CD14-positive monocyte (primary cell): ENCODE results near the gene CEP126. TPM values are rescaled to one million over a fixed set of nuclear protein-coding genes. Genes with fewer than 3 reads are reported as not detected.

ENCODE experiments used
- DNase-seq, 3 donors: peaks; one replicate each; pipeline ENCODE4 v3.0.0-alpha.2; 2011 to 2022
- H2AFZ ChIP-seq: 2 replicates; pipeline ENCODE4 v1.6.0; 2012; ENCODE audit warnings: mild to moderate bottlenecking, low read depth, low read length, inconsistent platforms; ENCODE audit not compliant: insufficient read depth, poor library complexity, severe bottlenecking
- H3K27ac ChIP-seq, 2 donors: 1 replicate in 1 of 2; 2 replicates in 1 of 2; pipeline ENCODE4 v1.5.1; 2012 to 2013; ENCODE audit warnings: low read length in 2 of 2, control low read depth in 1 of 2, inconsistent platforms in 1 of 2, low read depth in 1 of 2, mild to moderate bottlenecking in 1 of 2
- H3K27me3 ChIP-seq, 2 donors: one replicate each; pipeline versions ENCODE4 v1.6.0 to v1.6.1; 2011 to 2013; ENCODE audit warnings: low read length in 2 of 2; ENCODE audit not compliant: control insufficient read depth in 2 of 2, insufficient read depth in 2 of 2
- H3K36me3 ChIP-seq, 2 donors: replicated peaks in 1 of 2; 1 replicate in 1 of 2; 2 replicates in 1 of 2; pipeline versions ENCODE4 v1.5.1 to v1.6.1; 2012 to 2013; ENCODE audit warnings: low read length in 2 of 2, control low read depth in 1 of 2, inconsistent platforms in 1 of 2, mild to moderate bottlenecking in 1 of 2; ENCODE audit not compliant: insufficient read depth in 2 of 2, control insufficient read depth in 1 of 2
- H3K4me1 ChIP-seq, 2 donors: 1 replicate in 1 of 2; 2 replicates in 1 of 2; pipeline versions ENCODE4 v1.5.1 to v1.6.1; 2012 to 2013; ENCODE audit warnings: low read length in 2 of 2, control low read depth in 1 of 2, inconsistent platforms in 1 of 2, mild to moderate bottlenecking in 1 of 2, moderate library complexity in 1 of 2; ENCODE audit not compliant: insufficient read depth in 2 of 2, control insufficient read depth in 1 of 2
- H3K4me2 ChIP-seq: replicated peaks from 2 replicates; pipeline ENCODE3; 2012; ENCODE audit warnings: low read length, moderate library complexity, mild to moderate bottlenecking; ENCODE audit not compliant: poor library complexity, severe bottlenecking; ENCODE audit errors: extremely low read depth
- H3K4me3 ChIP-seq, 3 experiments: fragments of 200-600 bp in 1 of 3; sonication (generic) in 1 of 3; replicated peaks in 1 of 3; 1 replicate in 2 of 3; 2 replicates in 1 of 3; pipeline ENCODE4 v1.5.1; 2011 to 2013; ENCODE audit warnings: low read length in 3 of 3, mild to moderate bottlenecking in 3 of 3, control low read depth in 2 of 3, low read depth in 2 of 3, inconsistent platforms in 1 of 3, moderate library complexity in 1 of 3
- H3K79me2 ChIP-seq: 2 replicates; pipeline ENCODE4 v1.6.0; 2012; ENCODE audit warnings: mild to moderate bottlenecking, control low read depth, inconsistent platforms, low read length, moderate library complexity; ENCODE audit not compliant: insufficient read depth
- H3K9ac ChIP-seq: 2 replicates; pipeline ENCODE4 v1.6.0; 2017; ENCODE audit warnings: low read length, mild to moderate bottlenecking; ENCODE audit not compliant: insufficient read depth, poor library complexity, severe bottlenecking
- H3K9me3 ChIP-seq, 2 donors: replicated peaks in 1 of 2; 1 replicate in 1 of 2; 2 replicates in 1 of 2; pipeline versions ENCODE4 v1.5.1 to v1.6.1; 2012 to 2013; ENCODE audit warnings: low read length in 2 of 2, control low read depth in 1 of 2; ENCODE audit not compliant: control insufficient read depth in 1 of 2, insufficient read depth in 1 of 2
- H4K20me1 ChIP-seq: 2 replicates; pipeline ENCODE4 v1.6.0; 2012; ENCODE audit warnings: mild to moderate bottlenecking, low read length, control low read depth, moderate library complexity; ENCODE audit not compliant: insufficient read depth
- H3K27ac Mint-ChIP-seq, 7 donors: one replicate each; pipeline ENCODE4 v1.8.0; 2020; ENCODE audit warnings: mild to moderate bottlenecking in 7 of 7, mixed read lengths in 7 of 7, moderate library complexity in 6 of 7, inconsistent platforms in 2 of 7
- H3K27me3 Mint-ChIP-seq, 3 donors: one replicate each; pipeline ENCODE4 v1.8.0; 2021 to 2022; ENCODE audit warnings: low read depth in 3 of 3, mild to moderate bottlenecking in 3 of 3, mixed read lengths in 3 of 3, moderate library complexity in 3 of 3, inconsistent platforms in 1 of 3
- H3K36me3 Mint-ChIP-seq, 2 donors: one replicate each; pipeline ENCODE4 v1.8.0; 2020; ENCODE audit warnings: mixed read lengths in 2 of 2, inconsistent platforms in 1 of 2, mild to moderate bottlenecking in 1 of 2
- H3K4me1 Mint-ChIP-seq: one replicate; pipeline ENCODE4 v1.8.0; 2020; ENCODE audit warnings: mild to moderate bottlenecking, mixed read lengths
- H3K4me3 Mint-ChIP-seq, 2 donors: one replicate each; pipeline ENCODE4 v1.8.0; 2020; ENCODE audit warnings: mild to moderate bottlenecking in 2 of 2, mixed read lengths in 2 of 2, moderate library complexity in 1 of 2
- H3K9me3 Mint-ChIP-seq, 7 donors: one replicate each; pipeline ENCODE4 v1.8.0; 2020 to 2022; ENCODE audit warnings: mixed read lengths in 7 of 7, mild to moderate bottlenecking in 6 of 7, moderate library complexity in 6 of 7, inconsistent platforms in 2 of 7
- CTCF ChIP-seq: fragments of 200-600 bp; IDR thresholded peaks from one replicate; pipeline ENCODE4 v1.8.0; 2022; ENCODE audit warnings: antibody characterized with exemption, mild to moderate bottlenecking
- WGBS: methylation state at CpG from one replicate; pipeline ENCODE4 v1.1.5; 2013; ENCODE audit warnings: missing lambda C conversion rate; ENCODE audit not compliant: insufficient coverage; 5-methylcytosine and 5-hydroxymethylcytosine counted together
- intact Hi-C, 2 donors: fragments of 100-400 bp; cut with micrococcal nuclease; formaldehyde crosslinking; loops; one replicate each; pipeline versions ENCODE4 v1.15.0 to v1.15.1; 2023
- polyA plus RNA-seq, 3 donors: library from polyadenylated mRNA; depleted of rRNA in 1 of 3; unstranded in 2 of 3; stranded (reverse) in 1 of 3; fragments of 300-500 nt in 2 of 3; fragments of >200 nt in 1 of 3; fragmentation: Illumina TruSeq in 2 of 3; gene quantifications; 1 replicate in 2 of 3; 2 replicates in 1 of 3; pipeline ENCODE4 v1.2.3, GENCODE V29; 2012 to 2021

CEP126 gene
- polyA plus RNA-seq, 3 donors, result 0.02 to 0.52 TPM; not detected in 1

DNA sequence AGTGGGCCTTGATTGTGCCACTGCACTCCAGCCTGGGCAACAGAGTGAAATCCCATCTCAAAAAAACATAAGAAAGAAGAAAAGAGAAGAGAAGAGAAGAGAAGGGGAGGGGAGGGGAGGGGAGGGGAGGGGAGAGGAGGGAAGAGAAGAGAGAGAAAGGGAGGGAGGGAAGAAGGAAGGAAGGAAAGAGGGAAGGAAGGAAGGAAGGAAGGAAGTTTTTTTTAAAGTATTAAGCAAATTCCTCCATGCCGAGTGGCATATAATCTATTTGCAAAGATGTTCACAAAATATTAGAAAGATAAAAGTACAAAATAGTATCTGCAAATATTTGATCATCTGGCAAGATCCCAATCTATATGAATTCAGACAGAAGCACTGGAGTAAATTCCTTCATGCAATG lies 121.9 kb downstream of the CEP126 start:
- intact Hi-C loops, result no loop called here
- Histone ChIP-seq H3K4me2 (no peak overlapping the region), H3K27me3 (no peaks in the 10 kb centered on the region), H3K9ac (no peak overlapping the region), H3K36me3 (no peaks in the 10 kb centered on the region), H3K79me2 (no peaks in the 10 kb centered on the region), H2AFZ (no peak overlapping the region), H4K20me1 (no peaks in the 10 kb centered on the region), H3K9me3 (no peaks in the 10 kb centered on the region), H3K27ac (no peak overlapping the region), H3K4me3 (no peak overlapping the region), H3K4me1 (no peaks in the 10 kb centered on the region)
- Mint-ChIP-seq H3K9me3 (peaks cover 2 to 17% (median 8%) of the 10 kb centered on the region in 7 donors), H3K27me3 (peaks cover 0 to 5% (median 2%) of the 10 kb centered on the region in 3 donors), H3K4me3 (no peak overlapping the region), H3K36me3 (no peaks in the 10 kb centered on the region), H3K27ac (no peak overlapping the region), H3K4me1 (no peaks in the 10 kb centered on the region)
- no peak for TF ChIP-seq CTCF
- DNase-seq, result no peak
- no CpG with 5 or more reads among the region's 1 CpG for WGBS

DNA sequence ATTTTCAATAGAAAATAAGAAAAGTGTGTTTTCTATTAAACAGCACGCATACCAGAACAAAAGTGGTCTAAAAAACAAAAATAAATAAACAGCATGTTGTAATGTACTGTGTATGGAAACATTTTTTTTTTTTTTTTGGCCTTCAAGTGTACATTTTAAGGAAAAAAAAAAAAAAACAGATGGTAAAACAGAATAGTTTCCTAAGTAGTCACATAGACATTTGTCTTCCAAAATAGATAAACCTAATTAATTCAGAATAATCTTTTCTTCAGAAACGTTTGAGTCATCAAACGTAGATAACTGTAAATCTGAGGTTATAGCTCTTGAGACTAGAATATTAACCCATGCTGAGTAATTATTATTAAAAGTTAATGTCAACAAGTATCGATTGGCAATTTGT lies 132.0 kb downstream of the CEP126 start:
- Histone ChIP-seq H3K4me2 (no peak overlapping the region), H3K4me1 (no peaks in the 10 kb centered on the region), H3K79me2 (no peaks in the 10 kb centered on the region), H3K9ac (no peak overlapping the region), H3K27ac (no peak overlapping the region), H4K20me1 (no peaks in the 10 kb centered on the region), H3K36me3 (no peaks in the 10 kb centered on the region), H3K4me3 (no peak overlapping the region), H2AFZ (no peak overlapping the region), H3K9me3 (peaks cover 3 to 9% of the 10 kb centered on the region in 2 donors), H3K27me3 (peaks cover 21 to 46% of the 10 kb centered on the region in 2 donors)
- no CpG with 5 or more reads among the region's 4 CpGs for WGBS
- DNase-seq, result no peak
- Mint-ChIP-seq H3K27me3 (peaks cover 35 to 44% (median 43%) of the 10 kb centered on the region in 3 donors), H3K36me3 (no peaks in the 10 kb centered on the region), H3K4me3 (peak overlapping the region in 1 of 2 donors; percentile 75), H3K9me3 (peaks cover 0 to 18% (median 4%) of the 10 kb centered on the region in 7 donors), H3K27ac (no peak overlapping the region), H3K4me1 (peaks cover 2% of the 10 kb centered on the region)
- TF ChIP-seq CTCF, result no peak
- intact Hi-C loops, result no loop called here
